GM18861 (cell line): ENCODE results near the gene PRIM2.
A peak's percentile ranks its signal among the peaks of the same experiment; 100 is the strongest.
"Not testable (repeated sequence)": the region's sequence is repeated elsewhere in the genome, so short reads cannot be mapped to it uniquely, and the experiment has no call there.

Source experiments
- ATAC-seq: cut with Tn5 transposase; IDR thresholded peaks from one replicate; pipeline ENCODE4 v1.9.1; 2021; ENCODE audit not compliant: unreplicated experiment

Gene PRIM2

GRCh38 chr6:57496251-57496650 is 178.8 kb downstream of the PRIM2 start:
- ATAC-seq: not testable (repeated sequence)

GRCh38 chr6:57500368-57501021 is 183.1 kb downstream of the PRIM2 start:
- ATAC-seq: not testable (repeated sequence)

- not testable (repeated sequence) for ATAC-seq
Observed at GRCh38 chr6:57502387-57502786, 185.0 kb downstream of the PRIM2 start.

GRCh38 chr6:57505251-57505650 is 187.8 kb downstream of the PRIM2 start:
- ATAC-seq: not testable (repeated sequence)

- not testable (repeated sequence) for ATAC-seq
Observed at GRCh38 chr6:57510390-57510789, 193.0 kb downstream of the PRIM2 start.

GRCh38 chr6:57515171-57515570 is 197.7 kb downstream of the PRIM2 start:
- ATAC-seq: not testable (repeated sequence)

- ATAC-seq: not testable (repeated sequence)
Observed at GRCh38 chr6:57515845-57516244, 198.4 kb downstream of the PRIM2 start.

- not testable (repeated sequence) for ATAC-seq
Observed at GRCh38 chr6:57516776-57517175, 199.3 kb downstream of the PRIM2 start.

- not testable (repeated sequence) for ATAC-seq
Observed at GRCh38 chr6:57519198-57519597, 201.8 kb downstream of the PRIM2 start.

- ATAC-seq: not testable (repeated sequence)
Observed at GRCh38 chr6:57521085-57521484, 203.7 kb downstream of the PRIM2 start.

- not testable (repeated sequence) for ATAC-seq
Observed at GRCh38 chr6:57523221-57523620, 205.8 kb downstream of the PRIM2 start.

GRCh38 chr6:57529755-57530154 is 212.3 kb downstream of the PRIM2 start:
- ATAC-seq: not testable (repeated sequence)

GRCh38 chr6:57532660-57533059 is 215.2 kb downstream of the PRIM2 start:
- ATAC-seq: not testable (repeated sequence)

GRCh38 chr6:57535121-57535520 is 217.7 kb downstream of the PRIM2 start:
- not testable (repeated sequence) for ATAC-seq

GRCh38 chr6:57535994-57536393 is 218.6 kb downstream of the PRIM2 start:
- peak; percentile 76 for ATAC-seq

GRCh38 chr6:57537916-57538315 is 220.5 kb downstream of the PRIM2 start:
- not testable (repeated sequence) for ATAC-seq

GRCh38 chr6:57551961-57552360 is 234.5 kb downstream of the PRIM2 start:
- ATAC-seq: not testable (repeated sequence)

- not testable (repeated sequence) for ATAC-seq
Observed at GRCh38 chr6:57557855-57558254, 240.4 kb downstream of the PRIM2 start.

- ATAC-seq: not testable (repeated sequence)
Observed at GRCh38 chr6:57559170-57559569, 241.7 kb downstream of the PRIM2 start.

GRCh38 chr6:57562233-57562632 is 244.8 kb downstream of the PRIM2 start:
- not testable (repeated sequence) for ATAC-seq

- ATAC-seq: not testable (repeated sequence)
Observed at GRCh38 chr6:57572119-57572518, 254.7 kb downstream of the PRIM2 start.

GRCh38 chr6:57572844-57573243 is 255.4 kb downstream of the PRIM2 start:
- ATAC-seq: not testable (repeated sequence)

GRCh38 chr6:57577023-57577422 is 259.6 kb downstream of the PRIM2 start:
- ATAC-seq: not testable (repeated sequence)
